Gastroesophageal sphincter (tissue), 3 donors: Measurements from ENCODE around the gene GLB1L2.

Experiments used
- CTCF ChIP-seq, 4 experiments: fragments of 200-600 bp in 2 of 4; fragments of 450-650 bp in 2 of 4; sonication (generic) in 1 of 4; IDR thresholded peaks; one replicate each; pipeline ENCODE4 v1.5.1; 2017 to 2019; ENCODE audit warnings: antibody characterized with exemption in 4 of 4, mild to moderate bottlenecking in 2 of 4, moderate library complexity in 2 of 4
- POLR2A ChIP-seq, 2 donors: fragments of 450-650 bp; IDR thresholded peaks; one replicate each; pipeline ENCODE4 v1.6.1; 2017; ENCODE audit warnings: antibody characterized with exemption in 2 of 2, mild to moderate bottlenecking in 2 of 2, moderate library complexity in 1 of 2

GRCh38 chr11:134328433-134328832 is 3.4 kb upstream of the GLB1L2 start:
- TF ChIP-seq POLR2A (IDR thresholded peaks at IDR 0.05) (no peak), CTCF (IDR thresholded peaks at IDR 0.05) (no peak)
